ENCODE data around the gene ADISSP. TPM values are rescaled to one million over a fixed set of nuclear protein-coding genes. Genes with fewer than 3 reads are reported as not detected.

The ADISSP gene
- total RNA-seq, 4 donors from 2014 or later, result 3.0 to 19.9 (median 16.3) TPM

DNA sequence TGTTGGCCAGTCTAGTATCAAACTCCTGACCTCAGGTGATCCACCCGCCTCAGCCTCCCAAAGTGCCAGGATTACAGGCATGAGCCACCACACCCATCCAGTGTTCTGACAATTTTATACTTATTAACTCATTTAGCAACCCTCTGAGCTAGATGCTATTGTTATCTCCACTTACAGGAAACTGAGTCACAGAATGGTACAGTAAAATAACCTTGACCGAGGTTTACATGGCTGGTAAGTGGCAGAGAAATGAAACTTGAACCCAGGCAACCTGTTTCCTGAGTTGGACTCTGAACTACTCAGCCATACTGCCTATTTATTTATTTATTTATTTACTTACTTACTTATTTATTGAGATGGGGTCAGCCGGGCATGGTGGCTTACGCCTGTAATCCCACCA lies 48.5 kb downstream of the ADISSP start:
- H3K27ac ChIP-seq, result no peak overlapping the region
- no peaks in the 10 kb centered on the region for H3K9me3 ChIP-seq
- H3K27me3 ChIP-seq, result peaks cover 5% of the 10 kb centered on the region
- no peaks in the 10 kb centered on the region for H3K36me3 ChIP-seq
- no peaks in the 10 kb centered on the region for H3K4me1 ChIP-seq
- in situ Hi-C loops (cut with MboI; ENCODE audit: low pct_ligation_motif_present in 1 of 4, low pct_unique_long_range_greater_than_20kb in 1 of 4, low sequenced_read_pairs in 3 of 4) (no loop called here), intact Hi-C loops (cut with DNase I; ENCODE audit: low total_unique reads) (loop anchor here (1.0 kb wide), 1 partner anchor 48 kb away; the partner anchor contains the start of gene ADISSP)
- no peak for DNase-seq
- H3K4me3 ChIP-seq, result no peak overlapping the region
- 67 to 82% methylated on average over 2 to 4 of the region's 4 CpGs for WGBS, 2 donors (ENCODE audit: low coverage in 1 of 2)
- no peak for TF ChIP-seq POLR2A (IDR thresholded peaks at IDR 0.05)
- no peak for TF ChIP-seq EP300 (IDR thresholded peaks at IDR 0.05; ENCODE audit: low read depth)
- no peak for TF ChIP-seq POLR2AphosphoS5 (IDR thresholded peaks at IDR 0.05)

DNA sequence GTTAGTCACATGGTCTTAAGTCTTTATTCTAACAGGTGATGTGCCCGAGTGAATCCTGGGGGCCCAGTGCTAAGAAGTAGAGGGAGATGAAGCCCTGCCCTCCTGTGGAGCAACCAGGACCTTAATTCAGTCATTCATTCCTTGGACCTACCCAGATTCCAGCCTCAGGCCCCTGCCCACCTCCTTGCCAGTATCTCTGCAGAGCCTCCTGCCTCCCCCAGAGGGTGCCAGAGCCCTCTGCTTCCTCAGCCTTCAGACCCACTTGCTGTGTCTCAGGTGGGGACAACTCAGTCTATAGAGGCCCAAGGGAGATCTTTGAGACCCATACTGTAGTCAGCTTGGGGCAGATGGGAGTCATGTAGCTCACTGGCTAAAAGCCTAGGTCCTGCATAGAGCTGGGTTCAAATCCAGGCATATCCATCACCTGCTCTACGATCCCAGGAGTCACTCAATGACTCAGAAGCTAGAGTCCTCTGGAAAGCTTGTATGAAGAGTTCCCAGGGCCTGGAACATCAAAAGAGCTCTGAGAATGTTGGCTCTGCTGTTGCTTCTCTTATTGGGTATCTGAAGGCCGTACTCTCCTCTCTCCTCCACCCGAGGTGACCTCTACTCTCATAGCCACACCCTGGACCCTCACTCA lies 51.2 kb downstream of the ADISSP start:
- intact Hi-C loops (cut with DNase I; ENCODE audit: low total_unique reads) (no loop called here), in situ Hi-C loops (cut with MboI; ENCODE audit: low pct_ligation_motif_present in 1 of 4, low pct_unique_long_range_greater_than_20kb in 1 of 4, low sequenced_read_pairs in 3 of 4) (no loop called here)
- DNase-seq, result no peak
- H3K27ac ChIP-seq, result no peak overlapping the region
- H3K27me3 ChIP-seq, result peaks cover 5% of the 10 kb centered on the region
- H3K36me3 ChIP-seq, result no peaks in the 10 kb centered on the region
- TF ChIP-seq POLR2AphosphoS5 (IDR thresholded peaks at IDR 0.05) (no peak), POLR2A (IDR thresholded peaks at IDR 0.05) (no peak), EP300 (IDR thresholded peaks at IDR 0.05; ENCODE audit: low read depth) (no peak)
- TF ChIP-seq, protein P1, sequence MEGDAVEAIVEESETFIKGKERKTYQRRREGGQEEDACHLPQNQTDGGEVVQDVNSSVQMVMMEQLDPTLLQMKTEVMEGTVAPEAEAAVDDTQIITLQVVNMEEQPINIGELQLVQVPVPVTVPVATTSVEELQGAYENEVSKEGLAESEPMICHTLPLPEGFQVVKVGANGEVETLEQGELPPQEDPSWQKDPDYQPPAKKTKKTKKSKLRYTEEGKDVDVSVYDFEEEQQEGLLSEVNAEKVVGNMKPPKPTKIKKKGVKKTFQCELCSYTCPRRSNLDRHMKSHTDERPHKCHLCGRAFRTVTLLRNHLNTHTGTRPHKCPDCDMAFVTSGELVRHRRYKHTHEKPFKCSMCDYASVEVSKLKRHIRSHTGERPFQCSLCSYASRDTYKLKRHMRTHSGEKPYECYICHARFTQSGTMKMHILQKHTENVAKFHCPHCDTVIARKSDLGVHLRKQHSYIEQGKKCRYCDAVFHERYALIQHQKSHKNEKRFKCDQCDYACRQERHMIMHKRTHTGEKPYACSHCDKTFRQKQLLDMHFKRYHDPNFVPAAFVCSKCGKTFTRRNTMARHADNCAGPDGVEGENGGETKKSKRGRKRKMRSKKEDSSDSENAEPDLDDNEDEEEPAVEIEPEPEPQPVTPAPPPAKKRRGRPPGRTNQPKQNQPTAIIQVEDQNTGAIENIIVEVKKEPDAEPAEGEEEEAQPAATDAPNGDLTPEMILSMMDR (IDR thresholded peaks at IDR 0.05), result peak; percentile 28 to 56 (median 49)
- H3K4me1 ChIP-seq, result no peaks in the 10 kb centered on the region
- H3K4me3 ChIP-seq, result no peak overlapping the region
- 64 to 73% methylated on average over 2 to 4 of the region's 4 CpGs for WGBS, 2 donors (ENCODE audit: low coverage in 1 of 2)
- H3K9me3 ChIP-seq, result no peaks in the 10 kb centered on the region

DNA sequence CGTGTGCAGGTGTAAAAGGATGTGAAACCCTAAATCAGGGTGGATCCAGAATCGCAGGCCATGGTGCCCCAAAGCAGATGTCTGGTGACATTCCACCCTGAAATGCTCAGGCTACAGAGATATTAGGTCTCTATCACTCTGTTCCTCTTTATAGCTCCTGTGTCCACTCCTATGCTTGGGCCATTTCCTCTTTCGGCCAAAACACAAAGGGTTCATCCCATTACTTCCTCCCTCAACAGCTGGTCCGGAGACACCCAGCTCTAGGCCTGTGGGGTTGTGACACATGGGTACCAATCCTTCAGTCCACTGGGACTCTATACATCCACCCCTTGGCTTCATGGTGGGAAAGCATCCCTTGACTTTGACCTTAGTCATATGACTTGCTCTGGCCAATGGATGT lies 53.5 kb downstream of the ADISSP start:
- H3K27ac ChIP-seq, result no peak overlapping the region
- intact Hi-C loops (cut with DNase I; ENCODE audit: low total_unique reads) (no loop called here), in situ Hi-C loops (cut with MboI; ENCODE audit: low pct_ligation_motif_present in 1 of 4, low pct_unique_long_range_greater_than_20kb in 1 of 4, low sequenced_read_pairs in 3 of 4) (no loop called here)
- H3K4me3 ChIP-seq, result no peak overlapping the region
- no peaks in the 10 kb centered on the region for H3K9me3 ChIP-seq
- DNase-seq, result no peak
- TF ChIP-seq EP300 (IDR thresholded peaks at IDR 0.05; ENCODE audit: low read depth), result no peak
- TF ChIP-seq POLR2AphosphoS5 (IDR thresholded peaks at IDR 0.05), result no peak
- TF ChIP-seq POLR2A (IDR thresholded peaks at IDR 0.05), result no peak
- TF ChIP-seq, protein P1 (IDR thresholded peaks at IDR 0.05), result no peak
- H3K27me3 ChIP-seq, result peaks cover 4% of the 10 kb centered on the region
- H3K36me3 ChIP-seq, result no peaks in the 10 kb centered on the region
- H3K4me1 ChIP-seq, result peaks cover 0 to 3% (median 0%) of the 10 kb centered on the region in 4 donors
- WGBS, 2 donors (ENCODE audit: low coverage in 1 of 2), result 78% methylated on average over 4 of the region's 4 CpGs; no CpG with 5 or more reads in 1 of the 2 donors

DNA sequence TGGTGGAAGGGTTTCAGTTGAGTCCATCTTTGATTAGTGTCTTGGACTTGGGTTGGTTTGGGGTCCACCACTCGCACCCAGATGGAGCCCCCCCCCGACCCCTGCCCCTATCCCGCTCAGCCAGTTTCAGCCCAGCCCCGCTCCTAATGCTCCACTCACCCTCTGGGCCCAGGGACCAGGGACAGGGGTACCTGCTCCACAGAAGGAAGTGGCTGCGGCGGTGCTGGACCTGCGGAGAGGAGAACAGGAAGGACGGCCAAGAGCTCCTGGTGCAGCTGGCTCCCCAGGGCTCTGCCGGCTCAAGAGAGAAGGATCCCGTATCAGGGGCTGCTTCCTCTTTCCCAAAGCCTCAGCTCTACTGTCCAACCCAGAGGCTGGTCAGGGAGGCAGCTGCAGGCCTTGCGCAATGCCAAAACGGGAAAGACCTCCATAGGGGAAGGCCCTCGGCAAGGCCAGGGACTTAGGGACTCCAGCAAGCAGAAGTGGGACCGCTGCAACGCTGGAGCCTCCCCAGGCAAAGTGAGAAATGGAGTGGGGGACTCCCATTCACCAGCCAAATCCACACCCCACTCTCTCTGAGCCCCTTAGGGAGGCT lies 55.2 kb downstream of the ADISSP start, which contains the start of gene SIGLEC1:
SIGLEC1 (minus strand) TSS at position 322 of the 595 bp plus-strand sequence. CDS start 5,472 bp downstream, outside the sequence.
- TF ChIP-seq EP300 (IDR thresholded peaks at IDR 0.05; ENCODE audit: low read depth) (no peak), POLR2AphosphoS5 (IDR thresholded peaks at IDR 0.05) (no peak), POLR2A (IDR thresholded peaks at IDR 0.05) (no peak)
- TF ChIP-seq, protein P1 (IDR thresholded peaks at IDR 0.05), result no peak
- H3K36me3 ChIP-seq, result no peaks in the 10 kb centered on the region
- no peaks in the 10 kb centered on the region for H3K9me3 ChIP-seq
- H3K4me1 ChIP-seq, result peaks cover 0 to 3% (median 0%) of the 10 kb centered on the region in 4 donors
- H3K27me3 ChIP-seq, result no peaks in the 10 kb centered on the region
- no peak within 1 kb of the TSS for H3K4me3 ChIP-seq
- peak; percentile 54 for DNase-seq
- in situ Hi-C loops (cut with MboI; ENCODE audit: low pct_ligation_motif_present in 1 of 4, low pct_unique_long_range_greater_than_20kb in 1 of 4, low sequenced_read_pairs in 3 of 4) (no loop called here), intact Hi-C loops (cut with DNase I; ENCODE audit: low total_unique reads) (no loop called here)
- 77% methylated on average over 11 of the region's 15 CpGs; no CpG with 5 or more reads in 1 of the 2 donors for WGBS, 2 donors (ENCODE audit: low coverage in 1 of 2)
- no peak within 1 kb of the TSS for H3K27ac ChIP-seq
